Osteocyte (in vitro differentiated cells): ENCODE measurements around the gene ANXA4. TPM values are rescaled to one million over a fixed set of nuclear protein-coding genes. Genes with fewer than 3 reads are reported as not detected.

Source experiments
- DNase-seq: peaks from one replicate; pipeline ENCODE4 v3.0.0; 2021; ENCODE audit warnings: mixed read lengths; ENCODE audit not compliant: unreplicated experiment; ENCODE audit errors: extremely low spot score
- H3K27ac Mint-ChIP-seq: one replicate; pipeline ENCODE4 v1.8.0; 2021; ENCODE audit warnings: mild to moderate bottlenecking, mixed read lengths; ENCODE audit not compliant: unreplicated experiment
- H3K27me3 Mint-ChIP-seq: one replicate; pipeline ENCODE4 v1.8.0; 2021; ENCODE audit warnings: mixed read lengths; ENCODE audit not compliant: unreplicated experiment
- H3K36me3 Mint-ChIP-seq: one replicate; pipeline ENCODE4 v1.8.0; 2021; ENCODE audit warnings: mixed read lengths; ENCODE audit not compliant: unreplicated experiment
- H3K4me1 Mint-ChIP-seq: one replicate; pipeline ENCODE4 v1.8.0; 2021; ENCODE audit warnings: mixed read lengths; ENCODE audit not compliant: unreplicated experiment
- H3K4me3 Mint-ChIP-seq: one replicate; pipeline ENCODE4 v1.8.0; 2021; ENCODE audit warnings: mild to moderate bottlenecking, moderate library complexity, mixed read lengths; ENCODE audit not compliant: unreplicated experiment
- H3K9me3 Mint-ChIP-seq: one replicate; pipeline ENCODE4 v1.8.0; 2021; ENCODE audit warnings: mixed read lengths; ENCODE audit not compliant: unreplicated experiment
- CTCF ChIP-seq: fragments of 200-600 bp; sonication (generic); IDR thresholded peaks from 2 replicates; pipeline ENCODE4 v1.5.0; 2021; ENCODE audit warnings: antibody characterized with exemption, mild to moderate bottlenecking, moderate library complexity
- total RNA-seq: library from RNA; stranded (reverse); gene quantifications from 2 replicates; pipeline ENCODE4 v1.2.1, GENCODE V29; 2021

The ANXA4 gene
- total RNA-seq, 1 donor from 2014 or later = 76.6 TPM

- no peak for DNase-seq
- TF ChIP-seq CTCF = peak; percentile 47
- Mint-ChIP-seq H3K4me1 (peaks cover 29% of the 10 kb centered on the region), H3K27me3 (peaks cover 2% of the 10 kb centered on the region), H3K4me3 (no peak overlapping the region), H3K36me3 (no peaks in the 10 kb centered on the region), H3K9me3 (no peaks in the 10 kb centered on the region), H3K27ac (no peak overlapping the region)
Observed at GRCh38 chr2:69720404-69720803, 21.5 kb upstream of the ANXA4 start.

GRCh38 chr2:69721022-69721421 lies 20.9 kb upstream of the ANXA4 start:
- peak; percentile 67 for DNase-seq
- TF ChIP-seq CTCF = no peak
- Mint-ChIP-seq H3K9me3 (no peaks in the 10 kb centered on the region), H3K4me3 (no peak overlapping the region), H3K27me3 (peaks cover 2% of the 10 kb centered on the region), H3K36me3 (no peaks in the 10 kb centered on the region), H3K4me1 (peaks cover 29% of the 10 kb centered on the region), H3K27ac (no peak overlapping the region)

GRCh38 chr2:69723791-69724190 lies 18.1 kb upstream of the ANXA4 start:
- H3K9me3 Mint-ChIP-seq = no peaks in the 10 kb centered on the region
- no peaks in the 10 kb centered on the region for H3K36me3 Mint-ChIP-seq
- peaks cover 4% of the 10 kb centered on the region for H3K4me1 Mint-ChIP-seq
- no peak overlapping the region for H3K4me3 Mint-ChIP-seq
- no peak for TF ChIP-seq CTCF
- H3K27me3 Mint-ChIP-seq = peaks cover 2% of the 10 kb centered on the region
- no peak for DNase-seq
- no peak overlapping the region for H3K27ac Mint-ChIP-seq

- H3K27ac Mint-ChIP-seq = no peak overlapping the region
- H3K9me3 Mint-ChIP-seq = no peaks in the 10 kb centered on the region
Observed at GRCh38 chr2:69724540-69725159, 17.3 kb upstream of the ANXA4 start.

More at GRCh38 chr2:69724540-69725159, 17.3 kb upstream of the ANXA4 start:
- peaks cover 3% of the 10 kb centered on the region for H3K4me1 Mint-ChIP-seq
- no peaks in the 10 kb centered on the region for H3K36me3 Mint-ChIP-seq
- TF ChIP-seq CTCF = peak; percentile 96
- H3K27me3 Mint-ChIP-seq = peaks cover 2% of the 10 kb centered on the region
- peak; percentile 93 for DNase-seq
- H3K4me3 Mint-ChIP-seq = peak overlapping the region; percentile 68
